Measurements from ENCODE around the gene SCAI.

Gene SCAI

GRCh38 chr9:124894035-124894740 is 249.1 kb downstream of the SCAI start:
- no peak for TF ChIP-seq CTCF (IDR thresholded peaks at IDR 0.05; ENCODE audit: low read depth, low read length)
- H3K4me3 ChIP-seq (ENCODE audit: low read depth, low read length) = no peak overlapping the region
- in situ Hi-C loops (cut with HindIII; ENCODE audit: low sequenced_read_pairs) = no loop called here
- DNase-seq (ENCODE audit: low read depth, low spot score) = no peak
